22Rv1 (cell line): ENCODE data around the gene SLC1A1.

ENCODE experiments used
- CTCF ChIP-seq: fragments of 450-650 bp; IDR thresholded peaks from 2 replicates; pipeline ENCODE4 v1.5.1; 2017; ENCODE audit warnings: mild to moderate bottlenecking
- ZFX ChIP-seq: fragments of 450-650 bp; IDR thresholded peaks from 2 replicates; pipeline ENCODE4 v1.6.1; 2017; ENCODE audit warnings: antibody characterized with exemption, borderline replicate concordance

GRCh38 chr9:4497855-4498254, 7.6 kb downstream of the SLC1A1 start:
- TF ChIP-seq CTCF (no peak), ZFX (no peak)
